ENCODE results near the gene PNMA5.

DNA sequence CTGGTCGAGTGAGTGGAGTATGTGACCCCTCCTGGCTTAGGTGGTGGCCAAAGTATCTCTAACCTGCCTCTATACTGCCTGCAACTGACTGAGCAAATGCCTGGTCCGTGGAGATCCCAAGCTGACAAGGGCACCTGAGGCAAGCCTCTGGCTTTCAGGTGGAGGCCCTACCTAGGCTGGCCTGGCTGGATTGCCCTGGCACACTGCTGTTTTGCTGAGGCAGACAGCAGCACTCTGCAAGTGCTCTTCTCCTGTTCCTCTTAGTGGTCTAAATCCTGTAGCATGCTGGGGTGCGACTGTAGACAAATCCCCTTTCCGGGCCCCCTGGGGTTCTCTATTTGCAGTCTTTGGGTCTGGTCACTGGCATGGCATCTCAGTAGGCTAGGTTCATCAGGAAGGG lies 44.8 kb downstream of the PNMA5 start:
- TF ChIP-seq, protein P1, sequence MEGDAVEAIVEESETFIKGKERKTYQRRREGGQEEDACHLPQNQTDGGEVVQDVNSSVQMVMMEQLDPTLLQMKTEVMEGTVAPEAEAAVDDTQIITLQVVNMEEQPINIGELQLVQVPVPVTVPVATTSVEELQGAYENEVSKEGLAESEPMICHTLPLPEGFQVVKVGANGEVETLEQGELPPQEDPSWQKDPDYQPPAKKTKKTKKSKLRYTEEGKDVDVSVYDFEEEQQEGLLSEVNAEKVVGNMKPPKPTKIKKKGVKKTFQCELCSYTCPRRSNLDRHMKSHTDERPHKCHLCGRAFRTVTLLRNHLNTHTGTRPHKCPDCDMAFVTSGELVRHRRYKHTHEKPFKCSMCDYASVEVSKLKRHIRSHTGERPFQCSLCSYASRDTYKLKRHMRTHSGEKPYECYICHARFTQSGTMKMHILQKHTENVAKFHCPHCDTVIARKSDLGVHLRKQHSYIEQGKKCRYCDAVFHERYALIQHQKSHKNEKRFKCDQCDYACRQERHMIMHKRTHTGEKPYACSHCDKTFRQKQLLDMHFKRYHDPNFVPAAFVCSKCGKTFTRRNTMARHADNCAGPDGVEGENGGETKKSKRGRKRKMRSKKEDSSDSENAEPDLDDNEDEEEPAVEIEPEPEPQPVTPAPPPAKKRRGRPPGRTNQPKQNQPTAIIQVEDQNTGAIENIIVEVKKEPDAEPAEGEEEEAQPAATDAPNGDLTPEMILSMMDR (IDR thresholded peaks at IDR 0.05) = no peak
- no peak for TF ChIP-seq POLR2A (IDR thresholded peaks at IDR 0.05)
